NCI-H1417 treated with DMSO at 0.1 percent for 48 hours (cell line): ENCODE data around the gene SLC7A4.

Experiments
- DNase-seq: peaks from one replicate; lab custom pipeline; 2025; lab: John Stamatoyannopoulos, UW

The SLC7A4 gene

DNA sequence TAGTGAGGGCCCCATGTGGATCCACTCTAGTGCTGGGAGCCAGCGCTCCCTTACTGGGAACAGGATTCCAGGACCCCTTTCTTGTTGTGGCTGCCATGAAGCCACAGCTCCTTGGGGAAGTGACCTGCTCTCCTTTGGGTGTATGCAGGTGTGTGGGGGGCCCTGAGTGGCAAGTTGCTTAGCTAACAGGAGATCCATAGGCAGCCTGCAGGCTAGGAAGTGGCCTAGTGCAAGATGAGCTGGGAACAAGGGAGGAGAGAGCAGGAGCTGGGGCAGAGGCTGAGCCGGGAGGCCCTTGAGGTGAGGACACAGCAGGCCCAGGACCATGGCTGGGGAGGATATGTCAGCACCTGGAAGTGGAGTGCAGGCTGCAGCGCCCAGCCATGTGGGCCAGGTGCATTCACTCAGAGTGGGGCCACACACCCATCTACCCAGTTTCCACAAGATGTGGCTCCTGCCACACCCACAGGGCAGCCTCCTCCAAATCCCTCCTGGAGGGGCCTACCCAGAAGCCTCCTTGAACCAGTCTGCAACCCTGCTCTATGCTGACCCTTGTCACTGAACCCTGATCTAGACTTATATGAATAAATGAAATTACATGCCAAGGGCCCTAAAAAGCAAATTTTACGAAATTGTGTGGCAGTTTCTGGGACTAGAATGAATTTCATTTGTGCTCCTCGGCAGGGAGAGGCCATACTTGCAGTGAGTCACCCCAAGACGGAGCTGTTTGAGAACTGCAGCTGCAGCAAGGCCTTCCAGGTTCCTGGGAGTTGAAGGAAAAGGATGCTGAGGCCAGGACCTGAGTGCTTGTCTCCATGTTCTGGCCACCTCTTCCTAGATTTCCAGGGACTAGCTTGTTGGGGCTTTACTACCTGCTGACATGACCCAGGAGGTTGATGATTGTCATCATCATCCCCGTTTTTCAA is 33.7 kb downstream of the SLC7A4 start:
- no peak for DNase-seq

DNA sequence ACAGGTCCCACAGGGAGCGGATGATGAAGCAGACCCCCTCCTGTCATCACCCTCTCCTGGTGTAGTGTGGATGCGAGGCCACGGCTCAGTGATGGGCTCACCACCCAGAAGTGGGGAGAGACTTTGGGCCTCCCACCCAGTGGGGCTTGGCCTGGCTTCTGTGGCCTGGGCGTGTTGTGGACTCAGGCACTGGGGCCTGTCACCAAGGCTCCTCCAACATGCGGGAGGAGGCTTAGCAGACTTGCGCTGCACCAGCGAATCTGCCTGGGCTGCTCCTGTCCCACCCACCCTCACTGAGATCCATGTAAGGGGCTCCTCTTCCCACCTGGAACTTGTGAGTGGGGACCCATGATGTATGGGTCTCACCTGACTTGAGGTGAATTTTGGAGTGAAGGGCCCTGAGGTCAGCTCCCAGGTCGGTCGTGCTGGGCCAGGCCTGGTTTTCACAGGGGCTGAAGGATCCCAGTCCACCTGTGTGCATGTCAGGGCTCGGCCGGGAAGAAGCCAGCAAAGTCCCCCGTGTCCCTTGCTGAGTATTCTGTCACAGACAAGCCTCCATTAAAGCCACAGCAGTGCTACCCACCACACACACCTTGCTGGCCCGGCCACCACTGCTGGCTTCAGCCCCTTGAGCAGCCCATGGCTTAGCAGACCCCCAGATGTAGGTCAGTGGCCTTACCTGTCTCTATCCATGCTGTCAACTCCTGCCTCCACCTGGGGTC is 34.7 kb downstream of the SLC7A4 start:
- DNase-seq = no peak

DNA sequence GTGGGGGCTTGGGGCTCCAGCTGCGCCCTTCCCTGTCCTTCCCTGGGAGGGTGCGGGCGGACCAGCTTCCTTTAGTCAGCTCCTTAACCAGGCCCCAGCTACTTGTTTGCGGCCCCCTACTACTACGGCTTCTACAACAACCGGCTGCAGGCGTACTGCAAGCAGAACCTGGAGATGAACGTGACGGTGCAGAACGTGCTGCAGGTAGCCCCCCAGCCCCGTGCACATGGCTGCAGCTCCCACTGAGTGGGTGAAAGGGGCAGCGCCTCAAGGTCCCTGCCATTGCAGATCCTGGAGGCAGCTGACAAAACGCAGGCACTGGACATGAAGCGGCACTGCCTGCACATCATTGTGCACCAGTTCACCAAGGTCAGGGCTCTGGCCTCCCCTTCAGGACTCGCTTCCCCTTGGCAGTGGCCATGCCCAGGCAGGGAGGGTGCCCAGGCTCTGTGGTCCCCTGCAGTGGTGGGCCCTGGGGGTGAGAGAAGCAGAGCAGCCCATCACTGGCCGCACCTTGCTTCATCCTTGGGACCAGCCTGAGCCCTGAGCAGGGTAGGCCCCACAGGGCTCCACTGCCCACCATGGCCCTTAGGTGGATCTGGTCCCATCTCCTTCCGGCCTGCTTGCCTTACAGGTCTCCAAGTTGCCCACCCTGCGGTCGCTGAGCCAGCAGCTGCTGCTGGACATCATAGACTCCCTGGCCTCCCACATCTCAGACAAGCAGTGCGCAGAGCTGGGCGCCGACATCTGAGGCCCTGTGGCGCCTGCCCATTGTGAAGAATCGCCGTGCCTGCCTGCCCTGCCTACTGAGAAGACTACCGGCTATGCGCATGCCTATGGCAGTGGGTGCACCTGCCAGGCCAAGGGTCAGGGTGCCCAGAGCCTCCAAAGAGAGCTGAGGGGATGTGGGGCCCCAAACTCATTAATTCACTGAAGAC is 35.5 kb downstream of the SLC7A4 start:
- DNase-seq = no peak

DNA sequence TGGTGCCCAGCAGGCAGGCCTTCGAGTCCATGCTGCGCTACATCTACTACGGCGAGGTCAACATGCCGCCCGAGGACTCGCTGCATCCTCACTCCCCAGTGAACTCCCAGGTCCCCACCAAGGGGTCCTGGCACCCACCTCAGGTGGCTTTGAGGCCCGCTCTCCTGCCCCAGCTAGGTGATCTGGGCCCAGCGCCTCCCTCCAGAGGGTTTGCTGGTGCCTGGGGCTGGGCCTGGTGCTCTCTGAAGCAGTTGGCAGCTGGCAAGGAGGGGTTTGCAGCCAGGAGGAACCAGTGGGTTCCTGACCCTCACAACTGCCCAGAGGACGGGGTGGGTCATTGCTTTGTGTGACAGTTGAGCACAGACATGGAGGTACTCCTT is 36.3 kb downstream of the SLC7A4 start:
- DNase-seq = no peak

DNA sequence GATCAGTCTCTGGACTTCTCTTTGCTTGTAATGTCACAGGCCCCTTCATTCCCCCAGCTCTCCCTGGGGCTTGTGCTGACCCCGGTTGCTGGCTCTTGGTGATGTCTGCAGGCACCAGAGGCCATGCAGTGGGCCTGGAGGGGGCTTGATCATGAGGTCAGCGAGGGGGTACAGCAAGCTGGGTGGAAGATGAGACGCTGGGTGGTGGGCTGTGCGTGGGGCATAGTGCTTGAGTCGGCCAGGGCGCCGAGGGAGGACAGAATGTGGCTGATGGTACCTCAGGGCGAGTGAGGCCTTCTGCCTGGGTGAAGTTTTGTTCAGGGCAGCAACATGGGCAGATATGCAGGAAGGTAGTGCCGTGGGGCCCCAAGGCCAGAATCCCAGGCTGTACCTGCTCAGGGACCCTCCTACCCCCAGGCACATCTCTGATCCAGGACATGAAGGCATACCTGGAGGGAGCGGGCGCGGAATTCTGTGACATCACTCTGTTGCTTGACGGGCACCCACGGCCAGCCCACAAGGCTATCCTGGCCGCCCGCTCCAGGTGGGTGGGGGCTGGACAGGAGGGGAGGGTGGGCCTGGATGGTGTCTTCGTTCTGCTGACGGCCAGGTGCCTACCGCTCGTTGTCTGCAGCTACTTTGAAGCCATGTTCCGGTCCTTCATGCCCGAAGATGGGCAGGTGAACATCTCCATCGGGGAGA is 36.9 kb downstream of the SLC7A4 start:
- no peak for DNase-seq

DNA sequence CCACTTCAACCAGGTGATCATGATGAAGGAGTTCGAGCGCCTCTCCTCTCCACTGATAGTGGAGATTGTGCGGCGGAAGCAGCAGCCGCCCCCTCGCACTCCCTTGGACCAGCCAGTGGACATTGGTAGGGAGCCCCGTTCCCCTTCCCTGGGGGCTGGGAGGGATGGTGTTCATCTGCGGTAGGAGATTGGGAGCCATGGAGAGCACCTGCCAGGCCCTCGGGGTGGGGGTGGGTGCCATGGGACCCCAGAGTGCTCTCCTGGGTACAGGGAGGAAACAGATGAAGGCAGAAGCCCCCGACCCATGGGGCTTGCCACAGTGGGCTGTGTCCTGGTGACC is 37.5 kb downstream of the SLC7A4 start:
- DNase-seq = no peak

DNA sequence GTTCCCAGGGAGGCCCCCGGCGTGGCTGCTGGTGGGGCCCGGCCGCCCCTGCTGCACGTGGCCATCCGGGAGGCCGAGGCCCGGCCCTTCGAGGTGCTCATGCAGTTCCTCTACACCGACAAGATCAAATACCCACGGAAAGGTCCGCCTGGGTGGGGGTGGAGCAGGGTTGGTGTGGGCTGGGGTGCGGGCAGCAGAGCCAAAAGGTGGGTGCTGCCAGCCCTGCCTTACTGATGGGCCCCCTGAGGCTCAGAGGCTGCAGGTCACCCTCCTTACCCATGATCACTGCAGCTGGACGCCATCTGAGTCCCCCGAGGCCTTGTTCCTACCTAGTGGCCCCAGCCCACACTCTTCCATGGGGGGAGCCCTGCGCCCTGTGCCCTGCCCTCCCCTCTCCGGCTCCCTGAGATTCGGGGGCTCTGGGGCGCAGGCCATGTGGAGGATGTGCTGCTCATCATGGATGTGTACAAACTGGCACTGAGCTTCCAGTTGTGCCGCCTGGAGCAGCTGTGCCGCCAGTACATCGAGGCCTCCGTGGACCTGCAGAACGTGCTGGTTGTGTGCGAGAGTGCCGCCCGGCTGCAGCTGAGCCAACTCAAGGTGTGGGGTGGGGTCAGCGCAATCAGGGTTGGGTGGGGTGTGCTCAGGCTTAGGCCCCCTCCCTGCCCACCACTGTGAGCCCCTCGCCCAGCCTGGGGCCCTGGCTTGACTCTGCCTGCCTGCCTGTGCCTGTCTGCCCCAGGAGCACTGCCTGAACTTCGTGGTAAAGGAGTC is 38.0 kb downstream of the SLC7A4 start:
- DNase-seq = no peak

DNA sequence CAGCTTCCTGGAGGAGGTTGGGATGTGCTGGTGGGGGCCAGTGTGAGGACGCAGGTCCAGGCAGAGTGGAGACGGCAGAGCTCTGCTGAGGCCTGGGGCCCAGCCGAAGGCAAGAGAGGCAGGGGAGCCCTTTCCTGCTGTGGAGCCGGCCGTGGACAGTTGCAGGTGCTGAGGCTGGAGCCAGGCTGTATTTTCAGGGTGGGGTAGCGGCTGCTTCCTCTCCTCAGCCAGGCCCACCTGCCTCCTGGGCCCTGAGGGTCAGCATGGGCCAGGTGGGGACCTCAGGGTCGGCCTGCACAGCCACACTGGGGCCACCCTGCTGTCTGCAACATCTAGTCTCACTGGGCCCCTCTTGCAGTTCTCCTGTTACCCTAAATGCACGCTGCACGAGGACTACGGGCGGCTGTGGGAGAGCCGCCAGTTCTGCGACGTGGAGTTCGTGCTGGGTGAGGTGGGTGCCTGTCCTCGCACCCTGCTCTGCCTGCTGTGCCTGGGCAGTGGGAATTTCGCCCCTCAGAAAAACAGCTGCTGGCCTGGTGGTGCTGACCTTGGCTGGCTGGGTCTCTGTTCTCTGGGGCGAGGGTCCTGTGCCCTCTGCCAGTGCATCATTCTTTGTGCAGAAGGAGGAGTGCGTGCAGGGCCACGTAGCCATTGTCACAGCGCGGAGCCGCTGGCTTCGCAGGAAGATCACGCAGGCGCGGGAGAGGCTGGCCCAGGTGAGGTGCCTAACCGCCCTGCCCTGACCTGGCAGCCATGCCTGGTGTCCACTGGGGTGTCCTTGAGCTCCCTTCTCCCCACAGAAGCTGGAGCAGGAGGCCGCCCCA is 38.8 kb downstream of the SLC7A4 start:
- no peak for DNase-seq

DNA sequence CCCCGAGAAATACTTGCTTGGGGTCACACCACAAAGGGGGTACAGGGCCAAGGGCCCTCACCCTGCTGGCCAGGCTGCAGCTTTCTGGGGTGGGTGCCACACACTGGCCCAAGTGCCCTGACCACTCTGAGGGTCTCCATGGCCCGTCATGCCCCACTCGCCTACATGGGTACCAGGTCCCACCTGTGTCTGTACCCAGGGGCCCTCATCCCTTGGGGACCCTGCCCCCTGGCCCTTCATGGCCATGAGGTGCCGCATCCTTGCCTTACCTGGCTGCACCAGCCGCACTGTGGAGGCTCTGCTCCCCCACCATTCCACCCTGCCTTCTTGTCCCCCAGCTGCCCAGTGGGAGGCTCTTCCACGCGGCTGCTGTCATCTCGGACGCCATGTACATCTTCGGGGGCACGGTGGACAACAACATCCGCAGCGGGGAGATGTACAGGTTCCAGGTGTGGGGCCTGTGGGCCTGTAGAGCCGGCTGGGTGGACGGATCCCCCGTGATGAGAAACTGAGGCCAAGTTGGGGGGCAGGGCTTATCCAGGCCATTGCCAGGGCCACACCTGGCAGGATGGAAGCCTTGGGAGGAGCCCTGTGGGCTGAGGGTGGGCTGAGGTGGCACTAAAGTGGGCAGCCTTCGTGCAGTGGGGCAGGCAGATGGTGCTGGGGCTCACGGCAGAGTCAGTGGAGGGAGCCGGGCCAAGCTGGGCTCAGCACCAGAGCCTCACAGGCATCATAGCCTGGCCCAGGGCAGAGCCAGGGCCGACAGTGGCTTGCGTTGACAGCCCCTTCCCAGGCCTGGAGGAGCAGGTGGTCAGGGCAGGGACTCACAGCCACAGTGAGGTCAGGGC is 39.7 kb downstream of the SLC7A4 start:
- no peak for DNase-seq

DNA sequence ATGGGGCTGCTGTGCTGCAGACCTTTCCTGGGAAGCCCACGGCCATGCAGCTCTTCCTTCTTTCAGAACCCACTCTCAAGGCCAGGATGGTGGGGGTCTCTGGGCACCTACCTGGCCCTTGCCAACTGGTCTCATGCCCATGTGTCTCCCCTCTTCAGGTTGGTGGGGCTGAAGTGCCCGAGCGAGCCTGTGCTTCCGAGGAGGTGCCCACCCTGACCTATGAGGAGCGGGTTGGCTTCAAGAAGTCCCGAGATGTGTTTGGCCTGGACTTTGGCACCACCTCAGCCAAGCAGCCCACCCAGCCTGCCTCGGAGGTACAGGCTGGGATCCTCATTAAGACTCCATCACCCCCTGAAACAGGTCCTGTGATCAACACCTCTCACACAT is 40.3 kb downstream of the SLC7A4 start:
- no peak for DNase-seq

DNA sequence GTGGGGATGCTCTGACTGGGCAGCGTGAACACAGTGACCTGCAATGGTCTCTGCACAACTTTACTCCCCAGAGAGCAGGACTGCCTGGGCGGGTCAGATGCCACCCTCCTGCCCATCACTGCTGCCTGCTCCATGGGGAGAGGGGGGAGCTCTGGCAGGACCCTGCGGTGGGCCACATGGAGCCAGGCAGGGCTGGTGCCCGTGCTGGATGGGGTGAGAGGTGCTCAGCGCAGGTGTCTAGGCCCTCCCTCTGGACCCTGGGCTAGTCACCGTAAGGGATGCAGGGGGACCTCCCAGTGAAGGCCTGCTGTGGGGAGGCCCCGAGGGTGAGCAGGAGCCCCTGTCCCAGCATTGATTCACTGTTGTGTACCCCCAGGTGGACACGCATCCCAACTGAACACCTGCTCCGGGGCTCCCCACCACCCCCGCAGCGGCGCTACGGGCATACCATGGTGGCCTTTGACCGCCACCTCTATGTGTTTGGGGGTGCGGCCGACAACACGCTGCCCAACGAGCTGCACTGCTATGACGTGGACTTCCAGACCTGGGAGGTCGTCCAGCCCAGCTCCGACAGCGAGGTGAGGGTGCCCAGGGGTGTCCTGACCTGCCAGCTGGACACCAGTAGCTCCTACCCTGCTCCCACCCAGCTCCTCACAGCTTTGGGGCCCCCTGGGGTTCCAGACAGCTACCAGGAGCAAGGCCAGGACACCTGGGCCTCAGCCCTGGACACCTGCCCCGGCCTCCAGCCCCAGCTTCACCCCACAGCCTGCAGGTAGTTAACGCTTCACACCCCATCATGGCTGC is 40.9 kb downstream of the SLC7A4 start:
- DNase-seq = no peak

DNA sequence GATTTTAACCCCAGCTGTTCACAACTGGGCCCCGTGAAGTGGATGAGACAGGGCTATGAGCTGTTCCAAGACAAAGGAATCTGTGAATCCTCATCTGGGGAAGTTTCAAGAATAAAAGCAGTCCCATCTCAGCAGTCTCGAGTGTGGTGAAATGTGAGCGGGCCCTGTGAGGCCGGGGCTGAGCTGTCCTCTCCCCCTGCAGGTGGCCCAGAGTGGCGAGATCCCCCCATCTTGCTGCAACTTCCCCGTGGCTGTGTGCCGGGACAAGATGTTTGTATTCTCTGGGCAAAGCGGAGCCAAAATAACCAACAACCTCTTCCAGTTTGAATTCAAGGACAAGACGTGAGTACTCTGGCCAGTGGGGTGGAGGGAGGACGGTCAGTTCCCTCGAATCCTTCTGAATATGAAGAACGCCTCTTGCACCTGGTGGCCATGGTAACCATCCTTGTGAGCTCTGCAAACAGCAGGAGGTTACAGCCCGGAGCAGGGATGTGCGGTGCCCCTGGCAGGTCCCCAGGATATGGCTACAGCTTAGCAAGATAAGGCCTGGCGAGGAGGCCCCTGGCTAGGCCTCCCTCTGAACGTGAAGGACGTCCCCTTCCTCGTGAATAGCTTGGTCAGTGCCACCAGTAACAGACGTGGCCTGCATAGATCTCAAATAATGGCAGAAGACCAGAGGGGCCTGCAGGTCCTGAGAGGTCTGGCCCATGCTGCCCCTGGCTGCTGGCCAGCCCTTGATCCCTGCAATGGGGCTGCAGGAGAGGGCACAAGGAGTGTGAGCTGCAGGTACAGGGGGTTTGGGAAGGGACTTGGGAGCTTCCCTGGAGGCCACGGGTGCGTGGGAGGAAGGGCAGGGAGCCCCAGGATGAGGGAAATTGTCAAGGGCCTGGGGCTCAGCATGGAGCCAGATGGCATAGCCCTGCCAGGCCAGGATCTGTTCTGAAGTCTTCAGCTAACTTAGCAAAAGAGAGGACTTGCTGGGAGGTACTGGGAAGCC is 41.9 kb downstream of the SLC7A4 start:
- DNase-seq = no peak

DNA sequence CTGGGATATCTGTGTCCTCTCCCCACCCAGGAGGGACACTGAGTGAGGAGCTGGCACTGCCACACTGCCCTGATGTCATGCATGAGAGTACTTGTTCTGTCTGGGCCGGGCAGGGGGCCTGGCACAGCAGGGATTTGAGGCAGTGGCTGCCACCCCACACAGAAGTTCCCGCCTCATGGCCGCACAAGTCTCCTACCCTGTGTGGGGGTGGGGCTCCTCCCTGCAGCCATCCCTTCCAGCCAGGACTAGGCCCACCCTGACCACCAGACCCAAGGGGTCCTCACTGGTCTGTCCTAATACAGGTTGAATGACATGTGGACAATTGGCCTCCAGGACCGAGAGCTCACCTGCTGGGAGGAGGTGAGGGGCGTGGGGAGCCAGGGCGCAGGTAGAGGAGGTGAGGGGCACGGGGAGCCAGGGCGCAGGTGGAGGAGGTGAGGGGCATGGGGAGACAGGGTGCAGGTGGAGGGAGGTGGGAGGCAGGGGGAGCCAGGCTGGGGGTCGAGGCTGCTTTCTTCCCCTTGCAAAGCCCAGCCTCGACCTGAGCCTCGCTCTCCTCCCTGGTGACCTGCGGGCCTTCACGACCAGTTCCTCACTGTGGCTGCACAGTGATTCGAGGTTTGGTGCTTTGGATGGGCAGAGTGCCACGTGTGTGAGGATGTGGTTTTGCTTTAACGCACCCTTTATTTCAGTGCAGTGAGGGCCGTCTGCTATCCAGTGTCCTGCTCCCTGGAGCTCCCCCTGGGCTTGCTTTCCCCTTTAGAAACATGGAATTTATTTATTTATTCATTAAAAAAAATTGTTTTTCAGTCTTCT is 42.8 kb downstream of the SLC7A4 start:
- no peak for DNase-seq

DNA sequence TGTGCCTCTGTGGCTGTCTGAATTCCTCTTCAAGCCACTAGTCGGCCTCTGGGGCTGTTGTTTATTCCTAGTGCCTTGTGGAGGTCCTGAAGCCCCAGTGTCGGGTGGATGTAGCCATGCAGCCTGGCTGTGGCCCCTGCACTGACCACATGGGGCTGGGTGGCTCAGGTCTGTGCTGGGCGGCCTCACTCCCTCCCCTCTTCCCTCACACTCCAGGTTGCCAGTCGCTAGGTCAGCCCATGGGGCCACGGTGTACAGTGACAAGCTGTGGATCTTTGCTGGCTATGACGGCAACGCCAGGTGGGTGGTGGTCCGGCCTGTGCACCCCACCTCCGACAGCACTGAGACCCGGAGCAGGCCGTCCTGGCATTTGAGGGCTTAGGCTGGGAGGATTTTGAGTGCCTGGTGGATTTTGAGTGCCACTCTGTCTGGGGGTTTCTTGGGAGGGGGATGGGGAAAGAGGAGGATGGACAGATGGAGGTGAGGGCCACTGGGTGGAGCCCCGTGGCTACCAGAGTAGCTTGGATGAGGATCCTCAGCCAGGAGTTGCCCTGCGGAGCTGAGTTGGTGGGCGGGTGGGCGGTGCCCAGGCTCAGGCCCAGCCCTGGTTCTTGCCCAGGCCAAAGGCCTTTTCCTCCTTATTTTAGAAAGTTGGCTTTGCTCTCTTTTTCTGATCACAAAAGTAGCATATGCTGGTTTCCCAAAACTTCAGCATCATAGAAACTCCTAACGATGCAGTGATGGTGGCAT is 43.6 kb downstream of the SLC7A4 start:
- no peak for DNase-seq

DNA sequence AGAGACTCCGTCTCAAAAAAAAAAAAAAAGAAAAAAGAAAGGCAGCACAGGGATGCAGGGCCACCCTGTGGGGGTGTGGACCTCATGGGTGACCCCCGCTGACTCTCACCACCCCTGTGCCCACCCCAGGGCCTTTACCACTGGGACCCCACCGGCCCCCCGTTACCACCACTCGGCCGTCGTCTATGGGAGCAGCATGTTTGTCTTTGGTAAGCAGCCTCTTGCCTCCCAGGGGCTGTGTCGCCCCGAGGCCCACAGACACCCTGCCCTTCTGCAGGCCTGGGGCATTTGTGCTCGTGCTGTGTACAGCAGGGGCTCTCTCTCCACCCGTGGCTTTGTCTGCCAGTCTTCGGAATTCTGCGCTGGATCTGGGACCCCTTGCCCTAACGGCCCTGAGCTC is 45.0 kb downstream of the SLC7A4 start:
- DNase-seq = no peak
